ENCODE results near the gene TMEM179B. TPM values are rescaled to one million over a fixed set of nuclear protein-coding genes. Genes with fewer than 3 reads are reported as not detected.
A peak's percentile ranks its signal among the peaks of the same experiment; 100 is the strongest.
"Not testable (repeated sequence)": the region's sequence is repeated elsewhere in the genome, so short reads cannot be mapped to it uniquely, and the experiment has no call there.

Gene TMEM179B
- total and polyA plus RNA-seq, 12 donors, result 9.4 to 54.4 (median 19.7) TPM

DNA sequence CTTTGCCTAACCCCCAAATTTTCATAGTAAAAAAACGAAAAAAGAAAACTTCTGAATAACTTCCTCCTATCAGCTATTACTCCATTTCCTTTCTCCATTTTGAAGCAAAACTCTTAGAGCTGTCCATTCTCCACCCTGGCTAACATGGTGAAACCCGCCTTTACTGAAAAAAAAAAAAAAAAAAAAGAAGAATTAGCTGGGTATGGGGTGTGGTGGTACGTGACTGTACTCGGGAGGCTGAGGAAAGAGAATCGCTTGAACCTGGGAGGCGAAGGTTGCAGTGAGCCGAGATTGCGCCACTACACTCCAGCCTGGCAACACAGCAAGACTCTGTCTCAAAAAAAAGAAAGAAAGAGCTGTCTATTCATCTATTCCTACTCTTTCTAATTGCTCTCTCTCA, 29.4 kb downstream of the TMEM179B start:
- DNase-seq (no peak), ATAC-seq (peak in 1 of 8 donors; percentile 45)
- Histone ChIP-seq H3K36me3 (peaks cover 0 to 90% (median 36%) of the 10 kb centered on the region in 9 donors), H3K4me1 (peaks cover 0 to 10% (median 0%) of the 10 kb centered on the region in 9 donors), H3K27me3 (no peaks in the 10 kb centered on the region), H3K9me3 (no peaks in the 10 kb centered on the region), H3K27ac (peak overlapping the region in 1 of 10 donors; percentile 75), H3K4me3 (no peak overlapping the region)
- intact Hi-C loops (cut with DNase I), result no loop called here
- 87 to 91% methylated on average over 8 of the region's 8 CpGs for WGBS, 2 donors
- TF ChIP-seq, protein P1, sequence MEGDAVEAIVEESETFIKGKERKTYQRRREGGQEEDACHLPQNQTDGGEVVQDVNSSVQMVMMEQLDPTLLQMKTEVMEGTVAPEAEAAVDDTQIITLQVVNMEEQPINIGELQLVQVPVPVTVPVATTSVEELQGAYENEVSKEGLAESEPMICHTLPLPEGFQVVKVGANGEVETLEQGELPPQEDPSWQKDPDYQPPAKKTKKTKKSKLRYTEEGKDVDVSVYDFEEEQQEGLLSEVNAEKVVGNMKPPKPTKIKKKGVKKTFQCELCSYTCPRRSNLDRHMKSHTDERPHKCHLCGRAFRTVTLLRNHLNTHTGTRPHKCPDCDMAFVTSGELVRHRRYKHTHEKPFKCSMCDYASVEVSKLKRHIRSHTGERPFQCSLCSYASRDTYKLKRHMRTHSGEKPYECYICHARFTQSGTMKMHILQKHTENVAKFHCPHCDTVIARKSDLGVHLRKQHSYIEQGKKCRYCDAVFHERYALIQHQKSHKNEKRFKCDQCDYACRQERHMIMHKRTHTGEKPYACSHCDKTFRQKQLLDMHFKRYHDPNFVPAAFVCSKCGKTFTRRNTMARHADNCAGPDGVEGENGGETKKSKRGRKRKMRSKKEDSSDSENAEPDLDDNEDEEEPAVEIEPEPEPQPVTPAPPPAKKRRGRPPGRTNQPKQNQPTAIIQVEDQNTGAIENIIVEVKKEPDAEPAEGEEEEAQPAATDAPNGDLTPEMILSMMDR (IDR thresholded peaks at IDR 0.05), result no peak

DNA sequence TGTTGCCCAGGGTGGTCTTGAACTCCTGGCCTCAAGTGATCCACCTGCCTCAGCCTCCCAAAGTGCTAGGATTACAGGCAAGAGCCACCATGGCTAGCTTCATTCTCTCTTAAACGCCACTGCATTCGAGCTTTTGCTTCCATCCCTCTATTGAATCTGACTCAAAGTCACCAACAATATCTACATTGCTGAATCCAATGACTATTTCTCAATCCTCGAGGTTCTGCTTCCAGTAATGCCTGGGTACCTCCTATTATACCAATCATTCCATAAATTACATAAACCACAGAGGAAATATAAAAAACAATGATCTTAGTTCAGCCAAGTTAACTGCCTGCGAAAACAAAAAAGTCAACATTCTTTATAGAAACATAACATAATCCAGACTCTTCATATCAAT, 29.9 kb downstream of the TMEM179B start:
- TF ChIP-seq, protein P1 (IDR thresholded peaks at IDR 0.05), result no peak
- 89 to 92% methylated on average over 4 of the region's 4 CpGs for WGBS, 2 donors
- DNase-seq (no peak), ATAC-seq (no peak)
- Histone ChIP-seq H3K4me3 (no peak overlapping the region), H3K4me1 (peaks cover 0 to 10% (median 0%) of the 10 kb centered on the region in 9 donors), H3K36me3 (peaks cover 0 to 96% (median 42%) of the 10 kb centered on the region in 9 donors), H3K9me3 (no peaks in the 10 kb centered on the region), H3K27ac (peak overlapping the region in 1 of 10 donors; percentile 75), H3K27me3 (no peaks in the 10 kb centered on the region)
- intact Hi-C loops (cut with DNase I), result no loop called here

GRCh38 chr11:62823677-62824076, 36.5 kb downstream of the TMEM179B start:
- Histone ChIP-seq H3K36me3 (peaks cover 8 to 100% (median 75%) of the 10 kb centered on the region in 9 donors), H3K27ac (no peak overlapping the region), H3K9me3 (no peaks in the 10 kb centered on the region), H3K4me3 (no peak overlapping the region), H3K4me1 (peaks cover 0 to 12% (median 5%) of the 10 kb centered on the region in 9 donors), H3K27me3 (no peaks in the 10 kb centered on the region)
- intact Hi-C loops (cut with DNase I), result no loop called here
- whole genome bisulfite sequencing, 2 donors, result 95 to 97% methylated on average over 3 of the region's 3 CpGs
- ATAC-seq (no peak), DNase-seq (no peak)
- TF ChIP-seq, protein P1 (IDR thresholded peaks at IDR 0.05), result no peak

GRCh38 chr11:62828130-62828529, 40.9 kb downstream of the TMEM179B start:
- H3K4me3 ChIP-seq; intact Hi-C loops (cut with DNase I); DNase-seq; H3K27me3 ChIP-seq; H3K9me3 ChIP-seq; H3K27ac ChIP-seq; ATAC-seq: not testable (repeated sequence)
- 94 to 97% methylated on average over 8 of the region's 8 CpGs for WGBS, 2 donors
- peaks cover 8 to 74% (median 43%) of the 10 kb centered on the region in 9 donors for H3K36me3 ChIP-seq
- peaks cover 8 to 43% (median 35%) of the 10 kb centered on the region in 9 donors for H3K4me1 ChIP-seq

DNA sequence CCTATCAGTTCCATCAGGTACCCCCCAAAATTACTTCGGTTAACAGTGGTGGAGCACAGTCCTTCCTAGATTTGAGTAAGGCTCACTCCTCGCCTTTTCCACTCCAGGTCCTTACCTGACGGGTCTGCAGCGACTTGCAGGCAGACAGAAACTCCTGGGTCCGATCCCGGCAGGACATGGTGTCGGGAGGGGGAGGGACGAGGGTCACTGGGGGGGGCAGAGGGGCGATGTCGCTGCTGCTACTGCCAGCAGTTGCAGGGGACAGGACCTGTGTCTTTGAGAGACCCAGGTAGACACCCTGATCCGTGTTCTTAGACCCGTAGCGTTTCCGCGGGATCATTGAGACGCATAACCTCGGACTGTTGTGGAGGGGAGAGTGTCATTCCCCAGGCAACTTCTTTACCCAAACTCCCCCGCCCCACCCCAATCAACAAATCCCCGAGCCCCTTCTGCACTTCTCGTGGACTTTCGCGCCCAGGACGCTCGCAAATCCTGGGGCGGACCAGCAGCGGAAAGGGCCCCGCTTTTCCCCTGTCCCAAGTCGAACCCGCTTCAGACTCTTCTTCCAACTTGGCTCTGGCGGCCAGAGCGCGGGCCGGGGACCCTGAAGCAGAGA, 43.8 kb downstream of the TMEM179B start:
- Histone ChIP-seq H3K27ac (peak overlapping the region; percentile 82 to 97 (median 94)), H3K27me3 (no peaks in the 10 kb centered on the region), H3K9me3 (no peaks in the 10 kb centered on the region), H3K36me3 (peaks cover 0 to 73% (median 41%) of the 10 kb centered on the region in 9 donors), H3K4me1 (peaks cover 8 to 49% (median 44%) of the 10 kb centered on the region in 9 donors), H3K4me3 (peak overlapping the region; percentile 65 to 99 (median 88))
- TF ChIP-seq, protein P1 (IDR thresholded peaks at IDR 0.05), result no peak
- intact Hi-C loops (cut with DNase I), result loop anchor here in 6 of 10 donors (2.0 to 10.0 kb wide), 5 partner anchors 24 to 226 kb away; partner anchors contain the start of genes TMEM179B (in 3 of the 6), TMEM223 (in 3 of the 6) and MTA2 (in 1 of the 6)
- DNase-seq (no peak), ATAC-seq (peak in 3 of 8 donors; percentile 0 to 4 (median 1))
- WGBS, 2 donors, result 1% methylated on average over 33 of the region's 33 CpGs

Measured in heart right ventricle (tissue), 16 donors.